D721Med (cell line): ENCODE data around the gene PRKAB1.

Experiments used
- DNase-seq: peaks from one replicate; pipeline ENCODE4 v3.0.0; 2011; ENCODE audit warnings: low spot score; ENCODE audit not compliant: insufficient read length
- FAIRE-seq: peaks from 2 replicates; lab custom pipeline; 2011; peaks lifted over from hg19 to GRCh38; lab: Jason Lieb, UNC
- CTCF ChIP-seq: IDR thresholded peaks from 2 replicates; pipeline ENCODE4 v1.5.1; 2012; ENCODE audit warnings: mild to moderate bottlenecking, control low read depth; ENCODE audit not compliant: insufficient read depth; ENCODE audit errors: missing control alignments

The PRKAB1 gene

GRCh38 chr12:119630223-119630780, 37.6 kb upstream of the PRKAB1 start:
- FAIRE-seq (no peak), DNase-seq (no peak)
- no peak for TF ChIP-seq CTCF

- no peak for DNase-seq
- TF ChIP-seq CTCF: no peak
- no peak for FAIRE-seq
Measured at GRCh38 chr12:119630962-119631550, 36.9 kb upstream of the PRKAB1 start.

- FAIRE-seq (no peak), DNase-seq (no peak)
- TF ChIP-seq CTCF: no peak
Measured at GRCh38 chr12:119631930-119632678, 35.8 kb upstream of the PRKAB1 start.

- TF ChIP-seq CTCF: no peak
- DNase-seq (no peak), FAIRE-seq (no peak)
Measured at GRCh38 chr12:119634743-119635142, 33.2 kb upstream of the PRKAB1 start.

GRCh38 chr12:119642986-119643385, 24.9 kb upstream of the PRKAB1 start:
- peak; percentile 2 for TF ChIP-seq CTCF
- DNase-seq: no peak
- FAIRE-seq: no peak

- no peak for DNase-seq
- no peak for TF ChIP-seq CTCF
- FAIRE-seq: no peak
Measured at GRCh38 chr12:119644930-119645329, 23.0 kb upstream of the PRKAB1 start.

- no peak for TF ChIP-seq CTCF
- FAIRE-seq (no peak), DNase-seq (no peak)
Measured at GRCh38 chr12:119645535-119646059, 22.3 kb upstream of the PRKAB1 start.
